IPS DF 4.7 (cell line): ENCODE data around the gene KCNMB4.

ENCODE experiments used
- DNase-seq: peaks from one replicate; pipeline ENCODE4 v3.0.0-alpha.2; 2013; ENCODE audit warnings: low spot score; ENCODE audit errors: extremely low read depth

KCNMB4 gene, protein sequence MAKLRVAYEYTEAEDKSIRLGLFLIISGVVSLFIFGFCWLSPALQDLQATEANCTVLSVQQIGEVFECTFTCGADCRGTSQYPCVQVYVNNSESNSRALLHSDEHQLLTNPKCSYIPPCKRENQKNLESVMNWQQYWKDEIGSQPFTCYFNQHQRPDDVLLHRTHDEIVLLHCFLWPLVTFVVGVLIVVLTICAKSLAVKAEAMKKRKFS

DNA sequence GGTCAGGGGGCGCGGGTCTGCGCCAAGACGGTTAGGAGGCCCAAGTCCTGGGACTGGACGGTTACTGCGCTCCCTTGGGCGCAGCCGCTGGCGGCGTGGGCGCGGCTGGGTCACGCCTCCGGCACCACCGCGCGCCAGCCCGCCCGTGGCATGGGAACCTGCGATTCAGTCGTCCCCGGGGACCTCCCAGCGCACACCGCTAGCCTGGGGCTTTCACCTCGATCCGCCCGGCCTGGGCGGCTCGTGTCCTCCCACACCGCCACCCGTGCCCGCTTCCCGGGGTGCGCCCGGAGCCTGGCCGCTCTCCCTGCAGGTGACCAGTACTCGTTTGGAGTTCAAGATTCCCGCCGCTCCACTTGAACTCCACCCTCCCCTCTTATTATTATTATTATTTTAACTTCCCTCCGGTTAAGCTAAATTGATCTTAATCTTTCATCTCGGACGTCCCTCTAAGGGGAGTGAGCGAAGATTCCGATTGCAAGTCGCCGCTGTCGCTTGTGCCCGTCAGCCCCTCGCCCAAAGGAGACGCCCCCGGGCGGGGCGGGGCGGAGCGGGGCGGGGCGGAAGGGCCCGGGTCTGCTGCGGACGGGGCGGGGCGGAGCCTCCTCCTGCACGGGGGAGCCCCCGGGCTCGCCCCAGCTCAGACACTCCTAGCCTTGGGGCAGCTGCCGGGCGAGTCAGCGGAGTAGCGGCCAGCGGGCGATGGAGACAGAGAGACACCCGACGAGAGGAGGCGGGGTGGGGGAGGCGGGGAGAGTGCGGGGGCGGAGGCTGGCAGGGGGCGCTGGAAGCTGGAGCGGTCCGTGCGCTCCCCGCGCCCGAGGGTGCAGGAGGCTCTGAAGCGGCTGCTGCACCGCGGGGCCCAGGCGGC lies at the start of gene KCNMB4:
KCNMB4 (plus strand) TSS at position 643 of the 871 bp plus-strand sequence. CDS start 445 bp downstream, outside the sequence.
- DNase-seq, result no peak

DNA sequence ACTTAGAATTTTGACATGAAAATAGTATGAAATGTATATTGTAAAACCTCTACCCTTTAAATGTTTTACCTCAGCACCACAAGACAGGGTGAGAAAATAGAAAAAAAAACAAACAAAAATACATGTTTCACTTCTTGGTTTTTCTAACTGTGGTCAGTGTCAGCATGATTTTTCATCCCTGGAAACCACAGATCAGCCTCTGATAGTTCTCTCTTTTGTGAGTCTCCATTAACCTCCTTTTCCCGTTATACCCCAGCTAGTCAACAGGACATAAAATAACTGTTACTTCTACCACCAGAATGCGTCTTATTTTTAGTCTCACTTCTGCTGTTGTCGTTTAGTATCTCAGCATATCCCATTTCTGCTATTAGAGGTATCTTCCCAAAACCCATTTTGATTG lies 48.3 kb upstream of the KCNMB4 start:
- DNase-seq, result no peak

DNA sequence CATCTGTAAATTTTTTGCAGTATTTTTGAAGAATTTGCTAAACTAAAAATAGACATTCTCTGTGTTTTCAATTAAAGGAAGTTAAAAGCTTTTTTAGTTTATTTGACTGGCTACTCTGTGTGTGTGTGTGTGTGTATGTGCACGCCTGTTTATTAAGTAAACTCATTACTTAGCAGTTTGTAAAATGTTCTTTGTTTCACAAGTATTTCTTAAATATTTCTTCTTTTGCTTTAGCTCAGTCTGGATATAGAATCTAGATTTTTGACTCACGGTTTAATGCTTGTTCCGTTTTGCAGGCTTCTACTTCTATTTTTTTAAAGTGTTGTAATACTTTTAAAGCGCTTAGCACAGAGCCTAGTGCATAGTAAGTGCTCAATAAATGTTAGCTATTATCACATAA lies 46.5 kb upstream of the KCNMB4 start:
- no peak for DNase-seq

DNA sequence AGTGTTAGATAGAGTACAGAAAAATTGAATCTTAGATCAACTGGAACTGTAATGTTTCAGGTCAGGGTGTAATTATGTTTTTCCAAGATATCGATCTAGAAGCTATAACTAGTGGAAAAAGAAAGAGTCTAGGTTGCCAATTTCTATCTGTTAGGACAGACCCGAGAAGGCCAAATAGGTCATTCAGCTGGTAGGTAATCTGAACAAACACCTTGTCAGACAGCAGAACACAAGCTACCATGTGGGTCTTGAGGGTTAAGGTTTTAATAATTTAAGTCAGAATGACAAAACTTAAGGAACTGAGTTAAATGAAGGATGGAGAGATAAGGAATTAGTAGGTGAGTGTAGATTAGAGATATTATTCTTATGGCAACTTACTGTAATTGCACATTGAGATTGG lies 44.9 kb upstream of the KCNMB4 start:
- no peak for DNase-seq

DNA sequence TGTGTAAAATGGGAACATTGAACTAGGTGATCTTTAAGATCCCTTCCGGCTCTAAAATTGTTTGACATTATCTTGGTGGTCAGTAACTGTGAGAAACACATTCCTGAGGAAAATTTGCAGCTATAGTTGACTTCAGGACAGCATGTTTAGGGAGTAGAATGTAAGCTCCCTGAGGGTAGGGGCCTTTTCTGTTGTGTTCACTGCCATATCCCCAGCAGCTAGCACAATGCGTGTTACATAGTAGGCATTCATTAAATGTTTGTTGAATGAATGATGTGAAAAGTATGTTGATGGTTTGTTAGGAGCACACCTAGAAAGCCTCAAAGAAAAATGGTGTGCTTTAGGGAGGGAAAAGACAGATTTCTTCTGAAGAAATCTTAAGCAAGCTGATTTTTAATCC lies 38.5 kb upstream of the KCNMB4 start:
- no peak for DNase-seq

DNA sequence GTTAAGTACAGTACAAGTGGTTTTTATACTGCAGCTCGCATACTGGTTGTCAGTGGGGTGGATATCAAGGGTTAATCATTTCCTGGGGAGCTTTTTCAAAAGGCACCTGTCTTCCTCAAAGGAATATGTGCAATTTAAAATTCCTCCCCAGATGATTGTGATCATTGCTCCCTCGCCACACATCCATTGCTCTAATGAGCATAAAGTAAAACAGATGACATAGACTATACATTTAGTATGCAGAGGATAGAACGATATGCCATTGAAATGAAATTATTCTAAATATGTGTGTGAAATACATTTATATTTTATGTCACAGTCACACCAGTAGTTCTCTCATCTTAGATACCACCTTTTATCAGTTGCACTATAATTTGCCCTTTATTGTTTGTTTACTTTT lies 36.4 kb upstream of the KCNMB4 start:
- no peak for DNase-seq

DNA sequence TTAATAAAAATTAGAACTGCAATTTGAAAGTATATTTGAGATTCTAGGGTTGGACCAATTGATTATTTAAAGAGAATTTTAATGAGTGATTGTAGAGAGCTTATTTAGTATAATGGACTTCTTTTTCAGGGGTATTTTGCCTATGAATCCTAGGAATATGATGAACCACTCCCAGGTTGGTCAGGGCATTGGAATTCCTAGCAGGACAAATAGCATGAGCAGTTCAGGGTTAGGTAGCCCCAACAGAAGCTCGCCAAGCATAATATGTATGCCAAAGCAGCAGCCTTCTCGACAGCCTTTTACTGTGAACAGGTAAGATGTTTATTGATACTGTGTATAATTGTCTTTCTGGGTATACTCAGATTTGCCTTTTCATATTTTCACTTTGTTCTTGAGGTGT lies 35.9 kb upstream of the KCNMB4 start:
- no peak for DNase-seq

DNA sequence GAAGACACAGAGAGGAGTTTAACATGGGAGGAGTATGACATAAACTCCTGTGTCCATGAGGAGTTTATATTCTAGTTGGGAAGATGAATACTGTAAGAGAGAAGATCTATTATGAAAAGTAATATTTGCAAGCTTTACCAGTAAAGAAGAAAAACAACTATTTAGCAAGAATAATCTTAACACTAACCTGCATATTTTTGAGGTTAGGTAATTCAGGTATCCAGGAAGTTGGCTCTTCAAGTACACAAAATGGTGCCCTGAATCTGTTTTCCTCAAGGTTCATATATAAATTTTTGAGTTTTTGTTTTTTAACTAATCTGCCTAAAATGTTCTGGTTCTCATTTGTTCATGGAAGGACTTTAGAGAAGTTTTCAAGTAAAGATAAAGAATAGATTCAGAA lies 33.9 kb upstream of the KCNMB4 start:
- DNase-seq, result no peak

DNA sequence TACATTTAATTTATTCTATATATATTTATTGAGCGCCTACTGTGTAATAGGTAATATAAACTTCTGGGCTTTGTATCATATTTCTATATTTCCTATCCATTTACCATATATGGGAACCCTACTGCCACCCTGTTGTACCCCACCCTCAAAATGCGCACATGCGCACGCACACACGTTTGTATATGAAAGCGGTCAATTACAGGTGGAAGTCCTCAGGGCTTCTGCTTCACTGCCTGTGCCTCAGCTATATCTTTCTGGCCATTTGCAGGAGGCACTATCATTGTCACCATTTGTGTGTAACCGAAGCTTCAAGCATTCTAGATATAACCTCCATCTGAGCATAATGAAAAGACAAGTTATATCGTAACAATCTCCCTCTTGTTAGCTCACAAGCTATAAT lies 31.3 kb upstream of the KCNMB4 start:
- DNase-seq, result no peak

DNA sequence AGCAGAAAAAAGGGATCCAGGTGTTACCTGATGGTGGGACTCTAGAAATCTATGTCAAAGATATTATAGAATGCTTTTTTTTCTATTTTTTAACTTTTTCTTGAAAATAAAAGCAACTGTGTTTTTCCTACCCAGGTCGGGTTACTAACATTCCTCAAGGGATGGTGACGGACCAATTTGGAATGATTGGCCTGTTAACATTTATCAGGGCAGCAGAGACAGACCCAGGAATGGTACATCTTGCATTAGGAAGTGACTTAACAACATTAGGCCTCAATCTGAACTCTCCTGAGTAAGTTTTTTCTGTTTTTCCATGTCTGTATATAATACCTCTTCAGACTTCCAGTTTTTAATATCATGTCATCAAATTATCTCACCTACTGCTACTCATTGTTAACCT lies 27.6 kb upstream of the KCNMB4 start:
- no peak for DNase-seq

DNA sequence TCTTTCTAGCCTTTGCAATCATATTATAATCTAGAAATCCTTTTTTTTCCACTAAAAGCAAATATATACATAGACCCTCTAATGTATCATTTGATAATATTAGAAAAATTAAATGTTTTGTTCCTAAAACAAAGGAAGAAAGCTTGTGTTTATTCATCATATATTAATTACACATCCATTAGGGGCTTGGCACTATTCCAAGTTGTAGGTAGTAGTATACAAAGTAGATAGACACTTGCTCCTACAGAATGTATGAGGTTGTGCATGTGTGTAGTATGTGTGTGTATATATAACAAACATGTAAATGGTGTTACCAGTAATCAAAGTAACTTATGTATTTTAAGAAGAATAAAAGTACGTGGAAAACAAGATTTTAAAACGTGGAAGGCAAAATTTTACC lies 15.0 kb upstream of the KCNMB4 start:
- no peak for DNase-seq

DNA sequence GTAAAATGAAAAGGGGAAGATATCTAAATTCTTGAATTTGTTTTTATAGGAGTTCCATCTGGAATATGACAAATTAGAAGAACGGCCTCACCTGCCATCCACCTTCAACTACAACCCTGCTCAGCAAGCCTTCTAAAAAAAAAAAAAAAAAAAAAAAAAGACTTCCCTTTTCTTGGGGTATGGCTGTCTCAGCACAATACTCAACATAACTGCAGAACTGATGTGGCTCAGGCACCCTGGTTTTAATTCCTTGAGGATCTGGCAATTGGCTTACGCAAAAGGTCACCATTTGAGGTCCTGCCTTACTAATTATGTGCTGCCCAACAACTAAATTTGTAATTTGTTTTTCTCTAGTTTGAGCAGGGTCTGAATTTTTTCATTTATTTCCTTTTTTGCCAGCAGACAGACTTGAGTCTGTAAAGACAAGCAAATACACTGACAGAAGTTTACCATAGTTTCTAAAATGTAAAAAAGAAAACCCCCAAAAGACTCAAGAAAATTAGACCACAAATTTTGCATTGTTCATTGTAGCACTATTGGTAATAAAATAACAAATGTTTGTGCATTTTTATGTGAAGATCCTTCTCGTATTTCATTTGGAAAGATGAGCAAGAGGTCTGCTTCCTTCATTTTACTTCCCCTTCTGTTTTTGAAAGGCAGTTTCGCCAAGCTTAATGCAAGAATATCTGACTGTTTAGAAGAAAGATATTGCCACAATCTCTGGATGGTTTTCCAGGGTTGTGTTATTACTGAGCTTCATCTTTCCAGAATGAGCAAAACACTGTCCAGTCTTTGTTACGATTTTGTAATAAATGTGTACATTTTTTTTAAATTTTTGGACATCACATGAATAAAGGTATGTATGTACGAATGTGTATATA lies 12.1 kb upstream of the KCNMB4 start:
- no peak for DNase-seq

DNA sequence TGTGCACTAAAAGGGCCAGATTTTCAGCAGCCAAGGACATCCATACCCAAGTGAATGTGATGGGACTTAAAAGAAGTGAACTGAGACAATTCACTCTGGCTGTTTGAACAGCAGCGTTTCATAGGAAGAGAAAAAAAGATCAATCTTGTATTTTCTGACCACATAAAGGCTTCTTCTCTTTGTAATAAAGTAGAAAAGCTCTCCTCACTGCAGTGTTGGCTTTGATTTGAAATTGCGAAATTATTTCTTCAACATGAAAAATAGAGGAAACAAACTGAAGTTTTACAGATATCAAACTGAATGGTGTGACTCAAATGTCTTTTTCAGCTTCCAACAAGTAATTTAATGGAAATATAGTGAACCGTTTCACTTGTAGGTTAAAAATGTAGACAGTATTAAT lies 11.3 kb upstream of the KCNMB4 start:
- no peak for DNase-seq

DNA sequence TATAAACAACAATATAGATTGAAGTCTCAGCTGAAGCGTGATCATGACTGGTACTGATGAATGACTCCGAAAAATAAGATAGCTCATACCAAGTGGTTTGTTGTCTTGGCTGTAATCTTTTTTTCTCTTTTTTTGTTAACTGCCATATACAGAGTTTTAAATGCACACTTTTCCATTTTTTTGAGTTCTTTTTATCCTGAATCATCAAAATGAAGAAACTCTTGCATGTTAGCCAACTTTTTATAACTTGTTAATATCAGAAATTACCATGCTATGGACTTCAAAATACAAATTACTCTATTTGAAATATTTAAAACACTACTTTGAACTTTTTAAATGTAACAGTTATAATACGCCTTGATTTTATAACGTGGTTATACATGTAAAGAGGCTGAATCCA lies 10.1 kb upstream of the KCNMB4 start:
- no peak for DNase-seq

DNA sequence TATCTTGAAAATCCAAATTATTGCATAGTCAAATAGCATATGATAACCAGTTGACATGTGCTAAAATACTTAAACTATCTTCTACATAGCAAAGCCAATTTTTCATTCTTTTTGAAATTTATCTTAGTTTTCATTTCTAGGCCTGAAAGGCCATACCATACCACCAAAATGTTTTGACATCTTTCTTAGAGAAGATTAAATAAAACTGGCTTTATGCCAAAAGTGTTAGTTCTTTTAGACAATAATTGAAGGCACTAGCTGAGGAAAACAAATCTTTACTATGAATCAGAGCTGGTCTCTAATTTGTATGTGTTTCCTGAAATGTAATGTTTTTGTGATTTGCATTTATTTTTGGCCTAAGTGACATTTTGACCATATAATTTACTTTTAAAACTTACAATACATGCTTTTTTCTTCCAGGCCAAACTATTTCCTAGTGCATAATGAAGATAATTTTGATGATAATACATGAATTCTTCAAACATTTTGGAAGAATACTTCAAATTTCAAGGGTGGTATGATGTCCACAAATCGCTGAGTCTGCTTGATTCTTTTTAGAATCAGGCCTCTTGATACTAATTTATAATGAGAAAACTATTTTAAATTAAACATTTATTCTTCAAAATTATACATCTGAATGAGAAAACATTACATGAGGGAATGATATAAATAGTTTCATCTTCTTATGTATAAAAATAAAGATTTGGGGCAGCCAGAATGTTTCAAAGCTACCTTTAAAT lies 6.5 kb upstream of the KCNMB4 start:
- DNase-seq, result no peak

DNA sequence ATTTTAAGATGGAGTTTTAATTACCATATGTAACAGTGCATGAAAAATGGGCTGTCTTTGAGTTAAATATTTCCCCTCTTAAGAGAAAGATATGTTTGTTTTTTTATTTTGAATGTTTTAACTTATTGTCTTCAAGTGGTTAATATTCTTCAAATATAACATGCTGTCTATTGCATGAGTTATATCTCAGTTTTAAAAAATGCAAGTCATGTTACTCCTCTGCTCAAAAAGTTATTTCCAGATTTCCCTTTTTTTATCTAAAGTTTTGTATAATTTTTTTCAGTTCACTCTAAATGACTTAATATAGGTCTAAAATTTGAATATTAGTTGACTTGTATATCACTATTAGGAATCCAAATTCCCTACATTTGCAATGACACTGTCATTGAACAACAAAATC lies 5.9 kb upstream of the KCNMB4 start:
- DNase-seq, result no peak

DNA sequence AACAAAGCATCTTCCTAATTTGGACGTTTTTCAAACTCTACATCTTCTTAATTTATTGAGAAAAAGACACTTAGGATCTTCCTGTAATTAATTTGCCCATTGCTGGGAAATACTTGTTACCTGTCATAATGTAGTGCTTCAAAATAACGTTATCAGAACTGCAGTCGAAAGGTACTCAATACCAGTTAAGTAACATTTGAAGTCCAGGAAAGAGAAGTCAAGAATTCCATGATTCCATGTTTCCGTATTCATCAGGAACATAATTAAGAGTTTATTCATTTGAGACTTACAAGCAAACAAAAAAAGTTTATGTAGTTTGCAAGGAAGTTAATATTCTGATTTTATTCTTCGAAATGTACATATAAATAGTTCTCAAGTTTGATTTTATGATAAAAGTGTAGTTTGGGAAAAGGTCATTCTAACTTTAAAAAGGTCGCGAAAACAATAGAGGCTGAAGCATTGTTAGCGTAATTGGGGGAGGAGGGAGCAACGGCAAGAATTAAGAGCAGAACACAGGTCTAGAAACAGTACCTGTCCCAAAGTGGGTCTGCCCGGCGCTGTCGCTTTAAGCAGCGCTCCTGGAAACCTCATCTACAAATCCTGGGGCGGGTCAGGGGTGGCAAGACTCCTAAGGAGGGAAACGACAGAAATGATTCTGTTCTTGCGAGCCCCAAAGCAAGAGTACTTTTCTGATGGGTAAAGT lies 1.2 kb upstream of the KCNMB4 start:
- no peak for DNase-seq

DNA sequence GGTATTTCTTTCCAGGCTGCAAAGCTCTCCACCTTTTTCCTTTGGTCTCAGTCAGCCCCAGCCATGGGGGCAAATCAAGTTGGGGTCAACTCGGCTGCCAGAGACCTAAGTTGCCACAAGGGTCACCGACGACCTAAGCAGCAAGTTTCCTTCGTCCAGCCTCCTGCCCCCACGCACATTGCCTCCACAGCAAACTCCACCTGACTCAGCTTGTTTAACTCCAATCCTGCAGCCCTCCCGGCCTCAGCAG lies 767 bp upstream of the KCNMB4 start:
- no peak for DNase-seq

DNA sequence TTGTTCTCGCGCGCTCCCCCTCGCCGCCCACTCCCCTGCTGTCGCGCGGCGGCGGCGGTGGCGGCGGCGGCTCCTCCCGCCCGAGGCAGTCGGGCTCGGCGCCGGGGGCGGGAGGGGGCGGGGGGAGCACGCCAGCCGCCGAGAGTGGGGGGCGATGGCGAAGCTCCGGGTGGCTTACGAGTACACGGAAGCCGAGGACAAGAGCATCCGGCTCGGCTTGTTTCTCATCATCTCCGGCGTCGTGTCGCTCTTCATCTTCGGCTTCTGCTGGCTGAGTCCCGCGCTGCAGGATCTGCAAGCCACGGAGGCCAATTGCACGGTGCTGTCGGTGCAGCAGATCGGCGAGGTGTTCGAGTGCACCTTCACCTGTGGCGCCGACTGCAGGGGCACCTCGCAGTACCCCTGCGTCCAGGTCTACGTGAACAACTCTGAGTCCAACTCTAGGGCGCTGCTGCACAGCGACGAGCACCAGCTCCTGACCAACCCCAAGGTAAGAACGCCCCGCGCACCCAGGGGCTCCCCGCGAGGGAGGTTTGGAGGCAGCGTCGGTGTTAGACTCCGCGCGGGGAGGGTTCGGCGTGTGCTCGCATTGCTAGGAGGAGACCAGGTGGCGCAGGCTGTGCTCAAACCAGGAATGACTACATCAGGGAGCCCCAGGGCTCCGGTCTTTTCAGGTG lies 629 bp downstream of the KCNMB4 start:
- DNase-seq, result no peak
